Pons (tissue), 1 donor: Measurements from ENCODE around the gene TMEM163.
A peak's percentile ranks its signal among the peaks of the same experiment; 100 is the strongest.

Experiments used
- DNase-seq: peaks from one replicate; pipeline ENCODE4 v3.0.0-alpha.2; 2016; ENCODE audit warnings: low spot score

Gene TMEM163

GRCh38 chr2:134457765-134458472, 260.9 kb downstream of the TMEM163 start:
- no peak for DNase-seq

GRCh38 chr2:134457353-134457752, 261.4 kb downstream of the TMEM163 start:
- no peak for DNase-seq

GRCh38 chr2:134455426-134455825, 263.4 kb downstream of the TMEM163 start:
- DNase-seq: no peak

DNA sequence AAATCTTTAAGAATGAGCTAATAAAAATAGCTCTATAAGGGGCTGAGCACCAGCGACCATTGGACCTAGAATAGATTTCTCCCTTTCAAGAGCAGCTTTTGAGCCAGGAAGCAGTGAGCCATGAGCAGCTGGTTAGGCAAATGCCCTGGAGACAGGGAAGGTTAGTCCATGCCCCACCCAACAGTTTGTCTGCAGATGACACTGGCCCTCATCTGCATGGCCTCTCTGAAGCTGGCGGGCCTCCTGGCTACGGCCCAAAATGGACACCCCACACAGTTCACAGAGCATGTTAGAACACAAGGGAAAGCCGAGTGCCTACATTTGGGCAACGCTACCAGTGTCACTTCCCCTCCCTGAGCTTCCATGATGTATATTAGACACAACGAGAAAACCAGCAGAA, 263.9 kb downstream of the TMEM163 start:
- no peak for DNase-seq

DNA sequence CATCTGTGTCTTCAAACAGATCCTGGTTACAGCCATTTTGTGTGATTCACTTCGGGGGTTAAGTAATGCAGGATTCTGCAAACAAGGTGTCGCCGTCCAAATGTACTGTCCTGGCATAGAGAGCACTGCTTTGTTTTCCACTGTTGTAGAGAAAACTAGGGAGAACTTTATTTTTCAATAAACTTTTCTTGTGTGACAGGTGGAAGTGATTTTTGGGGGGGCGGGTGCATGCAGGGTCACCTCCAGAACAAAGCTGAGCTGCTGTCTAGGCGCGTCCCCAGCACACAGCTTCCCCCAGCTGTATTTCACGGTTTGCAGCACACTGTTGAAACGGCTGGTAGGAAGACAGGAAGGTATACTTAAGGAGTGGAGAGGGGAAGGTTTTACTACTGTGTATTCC, 264.4 kb downstream of the TMEM163 start:
- DNase-seq: no peak

DNA sequence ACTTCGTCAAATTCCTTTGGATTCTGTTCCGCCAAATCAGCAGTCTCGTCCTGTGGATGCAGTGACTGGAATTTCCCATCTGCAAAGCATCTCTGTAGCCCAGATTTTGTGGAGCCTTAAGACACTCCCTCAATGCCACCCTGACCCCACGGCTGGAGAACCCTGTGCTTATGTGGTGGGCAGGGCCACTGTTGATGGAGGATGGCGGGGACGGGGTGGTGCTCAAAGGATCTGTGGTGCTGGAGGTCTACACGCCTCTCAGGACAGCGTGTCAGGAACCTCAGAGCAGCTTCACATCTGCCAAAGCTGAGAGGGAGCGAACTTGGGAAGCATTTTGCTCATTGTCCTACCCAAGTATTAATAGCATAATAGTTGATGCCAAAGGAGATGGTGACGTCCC, 264.8 kb downstream of the TMEM163 start:
- no peak for DNase-seq

- DNase-seq: no peak
Measured at GRCh38 chr2:134453476-134453875, 265.3 kb downstream of the TMEM163 start.

- DNase-seq: no peak
Measured at GRCh38 chr2:134452042-134452733, 266.6 kb downstream of the TMEM163 start.

- no peak for DNase-seq
Measured at GRCh38 chr2:134451347-134451630, 267.5 kb downstream of the TMEM163 start.

DNA sequence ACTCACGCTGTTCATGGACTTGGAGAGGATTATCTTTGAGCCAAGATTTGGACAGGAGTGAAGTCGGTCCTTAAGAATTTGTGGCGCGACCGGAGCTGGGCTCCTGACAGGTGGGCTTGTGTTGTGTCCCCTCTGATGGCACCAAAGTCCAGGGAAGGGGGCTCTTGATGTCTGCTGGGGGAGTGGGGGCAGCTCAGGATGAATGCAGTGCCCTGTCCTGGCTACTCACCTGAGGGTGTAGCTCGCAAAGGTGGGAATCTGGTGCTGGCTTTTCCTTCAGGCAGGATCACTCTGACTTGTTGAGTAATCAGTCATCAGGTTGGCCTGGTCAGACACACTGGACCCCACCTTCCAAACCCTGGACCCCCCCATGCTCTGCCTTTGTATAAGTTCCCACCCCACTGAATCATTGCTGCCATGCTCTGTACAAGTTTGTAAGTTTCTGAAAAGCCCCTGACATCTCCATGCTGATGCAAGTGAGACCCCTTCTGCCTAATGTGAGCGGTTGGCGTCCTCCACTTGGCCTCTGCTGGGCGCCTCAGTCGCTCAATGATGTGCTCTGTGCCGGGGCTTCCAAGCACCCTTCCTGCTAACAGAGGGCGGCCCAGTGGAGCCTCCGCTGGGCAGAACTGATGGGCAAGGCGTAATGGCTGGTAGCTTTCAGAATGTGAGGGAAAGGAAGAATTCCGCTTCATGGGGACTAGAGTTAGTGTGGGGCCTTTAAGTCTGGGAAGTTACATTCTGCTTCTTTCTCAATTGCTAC, 268.9 kb downstream of the TMEM163 start:
- no peak for DNase-seq

DNA sequence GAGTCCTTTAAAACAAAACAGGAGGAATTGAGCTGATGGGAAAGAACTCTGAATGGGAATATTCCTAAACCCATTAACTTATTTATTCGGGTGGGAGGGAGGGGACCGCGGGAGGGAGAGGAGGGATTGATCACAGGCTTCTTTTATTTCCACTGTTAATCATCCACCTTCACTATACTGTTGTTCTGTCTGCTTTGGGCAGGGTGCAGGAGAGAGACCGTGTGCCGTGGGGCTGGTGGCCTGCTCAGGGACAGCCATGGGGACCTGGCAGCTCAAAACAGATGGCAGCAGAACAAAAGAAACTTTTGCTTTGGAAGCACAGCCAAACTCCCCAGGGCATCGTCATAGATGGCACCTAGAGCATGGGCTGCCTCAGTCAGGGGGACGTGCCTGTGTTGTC, 269.6 kb downstream of the TMEM163 start:
- no peak for DNase-seq

DNA sequence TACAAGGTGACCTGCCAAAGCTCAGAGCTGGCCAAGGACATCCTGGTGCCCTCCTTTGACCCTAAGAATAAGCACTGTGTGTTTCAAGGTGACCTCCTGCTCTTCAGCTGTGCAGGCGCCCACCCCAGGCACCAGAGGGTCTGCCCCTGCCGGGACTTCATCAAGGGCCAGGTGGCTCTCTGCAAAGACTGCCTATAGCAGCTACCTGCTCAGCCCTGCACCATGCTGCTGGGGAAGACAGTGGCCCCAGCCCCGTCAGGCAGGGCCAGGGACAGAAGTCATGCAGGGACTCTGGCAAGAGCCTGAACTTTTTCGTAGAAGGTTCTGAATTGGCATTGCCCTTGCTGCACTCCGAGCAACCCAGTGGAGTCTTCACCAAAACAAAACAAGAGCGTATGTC, 270.1 kb downstream of the TMEM163 start:
- DNase-seq: no peak

GRCh38 chr2:134447669-134448068, 271.1 kb downstream of the TMEM163 start:
- no peak for DNase-seq

DNA sequence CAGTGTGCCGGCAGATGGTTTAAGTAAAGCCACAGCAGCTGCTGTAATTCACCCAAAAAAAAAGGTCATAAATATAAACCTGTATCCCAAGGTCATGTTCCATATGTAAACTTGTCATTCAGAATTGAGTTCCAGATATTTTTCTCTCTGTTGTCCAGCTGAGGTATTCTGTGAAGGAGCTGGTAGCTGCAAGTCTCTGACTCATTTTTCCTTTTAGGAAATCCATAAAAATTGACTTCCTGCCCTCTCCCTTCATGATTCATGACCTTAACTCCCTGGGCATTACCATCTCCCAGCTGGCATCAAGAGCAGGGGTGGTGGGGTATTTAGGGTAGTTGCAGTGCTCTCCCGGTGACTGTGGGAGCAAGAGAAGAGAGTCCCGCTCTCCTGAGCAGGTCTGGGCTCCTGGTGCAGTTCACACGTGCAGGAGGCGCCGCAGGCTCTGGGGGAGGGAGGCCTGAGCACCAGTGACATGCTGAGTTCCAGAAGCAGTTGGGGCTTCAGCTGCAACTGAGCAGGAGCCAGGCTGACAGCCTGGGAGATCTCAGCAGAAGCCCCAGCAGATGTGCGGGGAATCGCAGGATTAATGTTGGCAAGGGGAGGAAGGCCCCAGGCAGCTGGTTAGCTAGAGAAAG, 272.3 kb downstream of the TMEM163 start:
- no peak for DNase-seq

- DNase-seq: no peak
Measured at GRCh38 chr2:134445985-134446382, 272.8 kb downstream of the TMEM163 start.

DNA sequence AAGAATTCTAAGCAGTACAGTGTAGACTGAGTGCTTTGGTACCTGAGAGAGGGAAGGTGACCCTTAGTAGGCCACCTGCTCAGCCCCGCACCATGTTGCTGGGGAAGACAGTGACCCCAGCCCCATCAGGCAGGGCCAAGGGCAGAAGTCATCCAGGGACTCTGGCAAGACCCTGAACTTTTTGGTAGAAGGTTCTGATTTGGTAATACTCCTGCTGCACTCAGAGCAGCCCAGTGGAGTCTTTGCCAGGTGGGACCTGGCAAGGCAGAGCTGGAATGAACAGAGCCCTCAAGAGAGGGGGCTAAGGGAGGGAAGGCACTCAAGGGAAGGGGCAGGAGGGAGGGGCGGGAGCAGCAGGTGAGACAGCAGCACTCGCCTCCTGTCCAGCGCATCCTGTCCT, 273.7 kb downstream of the TMEM163 start:
- no peak for DNase-seq

DNA sequence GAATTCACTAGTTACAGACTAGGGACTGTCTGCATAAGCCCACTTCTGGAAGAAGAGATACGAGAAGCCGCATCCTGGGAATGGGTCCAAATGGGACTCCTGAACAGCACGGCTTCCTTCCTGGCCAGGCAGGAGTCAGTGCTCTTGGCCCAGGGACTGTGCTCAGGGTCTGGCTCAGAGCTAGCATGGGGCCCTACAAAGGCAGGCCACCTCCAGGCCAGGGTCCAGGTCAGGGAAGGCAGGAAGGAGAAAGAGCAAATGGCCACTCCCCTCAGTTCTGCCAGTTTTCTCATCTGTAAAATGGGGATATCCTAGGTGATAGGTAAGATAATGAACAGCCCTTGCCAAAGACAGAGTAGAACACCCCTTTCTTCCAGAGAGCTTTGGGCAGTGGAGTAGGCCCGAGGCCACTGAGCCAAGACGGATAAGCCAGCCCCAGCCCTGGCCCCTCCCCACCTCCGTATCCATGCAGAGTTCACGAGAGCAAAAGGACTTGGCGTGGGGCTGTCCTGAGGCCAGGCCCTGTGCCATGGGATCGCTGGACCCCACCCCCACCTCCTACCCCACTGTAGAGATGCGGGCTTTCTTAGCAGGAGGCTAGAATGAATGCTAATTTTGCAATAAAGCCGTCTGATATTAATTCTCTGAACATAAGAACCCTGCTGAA, 274.9 kb downstream of the TMEM163 start:
- DNase-seq: no peak

- DNase-seq: peak; percentile 41
Measured at GRCh38 chr2:134441153-134441863, 277.5 kb downstream of the TMEM163 start.

- DNase-seq: no peak
Measured at GRCh38 chr2:134440336-134440909, 278.4 kb downstream of the TMEM163 start.

- no peak for DNase-seq
Measured at GRCh38 chr2:134438371-134438770, 280.4 kb downstream of the TMEM163 start.

- no peak for DNase-seq
Measured at GRCh38 chr2:134436706-134437105, 282.1 kb downstream of the TMEM163 start.
